ENCODE measurements around the gene DLG2. TPM values are rescaled to one million over a fixed set of nuclear protein-coding genes. Genes with fewer than 3 reads are reported as not detected.

DLG2 gene
- total and polyA plus RNA-seq, 2 of the 4 experiments (the other 2 are of a cell fraction): 0.31 to 0.36 TPM

GRCh38 chr11:84673753-84674152 lies 953.4 kb downstream of the DLG2 start:
- H2BK20ac ChIP-seq (ENCODE audit: low read depth, low read length): no peak overlapping the region
- no peak for ATAC-seq (ENCODE audit: low read depth)
- in situ Hi-C loops (cut with MboI; ENCODE audit: low sequenced_read_pairs): no loop called here

More at GRCh38 chr11:84673753-84674152, 953.4 kb downstream of the DLG2 start:
- H3K23ac ChIP-seq (ENCODE audit: low read depth, low read length): no peak overlapping the region
- no peaks in the 10 kb centered on the region for H3K27me3 ChIP-seq (ENCODE audit: control insufficient read depth, insufficient read depth, low read length)
- CTCF ChIA-PET: no interaction called here
- H2AK9ac ChIP-seq (replicated peaks; ENCODE audit: low read depth, low read length, poor library complexity): no peak overlapping the region
- no peak overlapping the region for H2BK15ac ChIP-seq (ENCODE audit: low read depth, low read length)
- H3K9me3 ChIP-seq (ENCODE audit: control insufficient read depth, insufficient read depth, low read length): no peaks in the 10 kb centered on the region; the same call in 1 of the 2 replicates
- no peak overlapping the region for H2AFZ ChIP-seq (replicated peaks; ENCODE audit: low read length, poor library complexity)
- no peak overlapping the region for H4K8ac ChIP-seq (ENCODE audit: low read depth in 2 of 2, low read length in 2 of 2)
- H2BK120ac ChIP-seq (ENCODE audit: low read depth, low read length): no peak overlapping the region
- no peaks in the 10 kb centered on the region for H4K20me1 ChIP-seq (ENCODE audit: insufficient read depth, low read length)
- no peak overlapping the region for H3K4me2 ChIP-seq (ENCODE audit: low read depth, low read length)
- H3K14ac ChIP-seq (replicated peaks; ENCODE audit: low read depth, low read length): no peak overlapping the region
- DNase-seq: no peak
- POLR2A ChIA-PET (ENCODE audit: unreplicated experiment): no interaction called here
- no peak overlapping the region for H3K27ac ChIP-seq (ENCODE audit: insufficient read depth, low read length)
- no peak overlapping the region for H3K4me3 ChIP-seq (ENCODE audit: insufficient read depth, low read depth, low read length)
- no peak overlapping the region for H2AK5ac ChIP-seq (ENCODE audit: low read depth, low read length)
- no peak overlapping the region for H3K4ac ChIP-seq (ENCODE audit: low read depth, low read length)
- H3K4me1 ChIP-seq (ENCODE audit: control insufficient read depth, insufficient read depth, low read length): no peaks in the 10 kb centered on the region
- H3K9ac ChIP-seq (ENCODE audit: low read depth, low read length): no peak overlapping the region
- intact Hi-C loops (cut with micrococcal nuclease): no loop called here
- H2BK5ac ChIP-seq (ENCODE audit: low read depth, low read length, poor library complexity, severe bottlenecking): no peak overlapping the region
- H3K9me1 ChIP-seq (ENCODE audit: insufficient read depth, low read length): no peaks in the 10 kb centered on the region
- H3K79me1 ChIP-seq (ENCODE audit: low read depth in 1 of 2, low read length in 2 of 2): no peaks in the 10 kb centered on the region
- dilution Hi-C loops (cut with HindIII; ENCODE audit: low sequenced_read_pairs, unreplicated experiment): no loop called here
- H4K5ac ChIP-seq (ENCODE audit: low read depth, low read length): no peak overlapping the region
- TF ChIP-seq POLR2A (IDR thresholded peaks at IDR 0.05; ENCODE audit: low read depth, low read length) (no peak), NFE2L2 (IDR thresholded peaks at IDR 0.05; ENCODE audit: low read depth, low read length) (no peak), RAD21 (IDR thresholded peaks at IDR 0.05; ENCODE audit: low read length) (no peak), CEBPB (IDR thresholded peaks at IDR 0.05; ENCODE audit: low read depth, low read length) (no peak), CHD1 (IDR thresholded peaks at IDR 0.05; ENCODE audit: low read depth, low read length) (no peak), RCOR1 (IDR thresholded peaks at IDR 0.05; ENCODE audit: insufficient replicate concordance, low read length) (no peak), USF2 (IDR thresholded peaks at IDR 0.05; ENCODE audit: low read depth, low read length) (no peak), BHLHE40 (IDR thresholded peaks at IDR 0.05; ENCODE audit: low read depth, low read length) (no peak), MAZ (IDR thresholded peaks at IDR 0.05; ENCODE audit: borderline replicate concordance, low read depth, low read length) (no peak), FOS (IDR thresholded peaks at IDR 0.05; ENCODE audit: low read depth, low read length) (no peak), MAFK (IDR thresholded peaks at IDR 0.05; ENCODE audit: low read depth, low read length) (no peak), MXI1 (IDR thresholded peaks at IDR 0.05; ENCODE audit: borderline replicate concordance, low read depth, low read length) (no peak), ELK1 (IDR thresholded peaks at IDR 0.05; ENCODE audit: borderline replicate concordance, low read depth, low read length) (no peak), SMC3 (IDR thresholded peaks at IDR 0.05; ENCODE audit: low read depth, low read length) (no peak), RFX5 (IDR thresholded peaks at IDR 0.05; ENCODE audit: low read depth, low read length) (no peak), CTCF (conservative IDR thresholded peaks at IDR 0.05; ENCODE audit: low read depth, low read length) (no peak)
- no TSS peak for BruUV-seq (replicated peaks)
- no peaks in the 10 kb centered on the region for H3K36me3 ChIP-seq (ENCODE audit: control insufficient read depth, insufficient read depth, low read length)
- H3K56ac ChIP-seq (ENCODE audit: extremely low read depth, insufficient read depth, low read length): no peak overlapping the region
- H3K18ac ChIP-seq (ENCODE audit: low read depth, low read length): no peak overlapping the region
- H4K91ac ChIP-seq (ENCODE audit: insufficient read depth, low read depth, low read length): no peak overlapping the region

All from IMR-90 (cell line).